Stomach smooth muscle (tissue), 2 donors: ENCODE measurements around the gene APOL1.
"Not testable (repeated sequence)": the region's sequence is repeated elsewhere in the genome, so short reads cannot be mapped to it uniquely, and the experiment has no call there.

Experiments used
- H3K27ac ChIP-seq: one replicate; pipeline ENCODE4 v1.7.0; 2013; ENCODE audit warnings: mild to moderate bottlenecking, low read length, inconsistent platforms
- H3K27me3 ChIP-seq, 2 donors: one replicate each; pipeline ENCODE4 v1.7.0; 2013; ENCODE audit warnings: low read length in 2 of 2; ENCODE audit not compliant: insufficient read depth in 2 of 2, control insufficient read depth in 1 of 2
- H3K36me3 ChIP-seq, 2 donors: one replicate each; pipeline ENCODE4 v1.7.0; 2013; ENCODE audit warnings: low read length in 2 of 2; ENCODE audit not compliant: control insufficient read depth in 2 of 2, insufficient read depth in 2 of 2
- H3K4me1 ChIP-seq: one replicate; pipeline ENCODE4 v1.7.0; 2013; ENCODE audit warnings: low read length; ENCODE audit not compliant: control insufficient read depth, insufficient read depth
- H3K4me3 ChIP-seq, 2 donors: one replicate each; pipeline ENCODE4 v1.7.0; 2013; ENCODE audit warnings: low read length in 2 of 2
- H3K9ac ChIP-seq, 2 donors: one replicate each; pipeline ENCODE4 v1.7.0; 2013; ENCODE audit warnings: low read length in 2 of 2, mild to moderate bottlenecking in 1 of 2
- H3K9me3 ChIP-seq, 2 donors: one replicate each; pipeline ENCODE4 v1.7.0; 2013; ENCODE audit warnings: low read length in 2 of 2; ENCODE audit not compliant: control insufficient read depth in 2 of 2
- donor health status: healthy.
- donor health status: Pancreatic carcinoma.

The APOL1 gene, protein sequence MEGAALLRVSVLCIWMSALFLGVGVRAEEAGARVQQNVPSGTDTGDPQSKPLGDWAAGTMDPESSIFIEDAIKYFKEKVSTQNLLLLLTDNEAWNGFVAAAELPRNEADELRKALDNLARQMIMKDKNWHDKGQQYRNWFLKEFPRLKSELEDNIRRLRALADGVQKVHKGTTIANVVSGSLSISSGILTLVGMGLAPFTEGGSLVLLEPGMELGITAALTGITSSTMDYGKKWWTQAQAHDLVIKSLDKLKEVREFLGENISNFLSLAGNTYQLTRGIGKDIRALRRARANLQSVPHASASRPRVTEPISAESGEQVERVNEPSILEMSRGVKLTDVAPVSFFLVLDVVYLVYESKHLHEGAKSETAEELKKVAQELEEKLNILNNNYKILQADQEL

GRCh38 chr22:36252754-36253522 lies at the start of gene APOL1:
TSS of gene APOL1 (plus strand) at chr22:36253133. CDS start at chr22:36254956, 1,823 bp downstream.
- peak within 1 kb of the TSS; percentile 76 to 81 for H3K4me3 ChIP-seq

DNA sequence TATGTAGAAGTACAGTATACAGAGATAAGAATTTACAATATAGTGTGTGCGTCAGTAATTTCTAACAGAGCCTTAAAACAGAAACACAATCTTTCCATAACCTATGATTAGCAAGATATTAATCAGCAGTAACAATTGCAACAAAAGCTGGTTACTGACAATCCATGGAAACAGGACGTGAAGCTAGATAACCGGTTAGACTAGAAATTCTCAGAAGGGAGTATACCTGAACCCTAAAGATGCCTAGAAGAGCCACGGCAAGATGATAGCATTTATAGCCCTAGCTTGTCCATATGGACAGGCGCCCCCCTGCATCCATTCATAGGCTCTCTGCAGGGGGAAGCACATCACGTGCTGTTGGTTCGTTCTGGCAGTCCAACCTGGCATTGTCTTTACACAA lies 49.5 kb upstream of the APOL1 start:
- H3K27me3 ChIP-seq, H3K36me3 ChIP-seq, H3K9ac ChIP-seq, H3K9me3 ChIP-seq, H3K27ac ChIP-seq, H3K4me3 ChIP-seq: not testable (repeated sequence)
- H3K4me1 ChIP-seq: peaks cover 17% of the 10 kb centered on the region

More at GRCh38 chr22:36252754-36253522, at the start of gene APOL1:
- Histone ChIP-seq H3K9me3 (no peaks in the 10 kb centered on the region), H3K9ac (peak within 1 kb of the TSS; percentile 65 to 84), H3K27me3 (no peaks in the 10 kb centered on the region), H3K4me1 (peaks cover 31% of the 10 kb centered on the region), H3K27ac (peak within 1 kb of the TSS; percentile 84), H3K36me3 (peaks cover 0 to 3% of the 10 kb centered on the region in 2 donors)

DNA sequence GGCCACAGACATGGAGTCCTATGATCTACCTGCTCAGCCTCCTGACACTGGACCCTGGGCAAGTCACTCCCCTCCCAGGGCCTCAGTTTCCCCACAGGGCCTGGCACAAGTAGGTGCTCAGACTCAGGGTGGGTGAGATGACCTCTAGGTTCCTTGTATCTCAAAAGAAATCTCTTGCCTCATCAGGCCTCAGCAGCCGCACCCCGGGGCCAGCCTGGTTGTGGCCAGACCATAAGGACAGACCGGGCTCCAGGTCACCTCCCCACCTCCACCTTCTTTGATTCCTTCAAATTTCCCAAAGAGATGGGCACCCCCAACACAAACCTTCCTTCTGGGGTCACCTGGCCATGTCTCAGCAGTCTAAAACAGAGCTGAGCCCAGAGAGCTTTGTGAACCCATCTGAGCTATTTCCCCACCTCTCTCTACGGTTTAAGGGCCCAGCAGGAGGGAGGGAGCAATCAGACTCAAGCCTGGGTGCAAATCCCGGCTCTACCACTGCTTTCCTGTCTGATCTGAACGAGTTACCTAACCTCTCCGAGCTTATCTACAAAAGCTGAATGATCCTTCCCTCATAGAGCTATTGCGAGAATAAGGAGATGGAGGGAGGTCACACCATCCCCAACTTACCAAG lies 48.8 kb upstream of the APOL1 start:
- Histone ChIP-seq H3K4me1 (peaks cover 15% of the 10 kb centered on the region), H3K9ac (no peak overlapping the region), H3K27ac (no peak overlapping the region), H3K4me3 (no peak overlapping the region), H3K36me3 (no peaks in the 10 kb centered on the region), H3K9me3 (no peaks in the 10 kb centered on the region), H3K27me3 (no peaks in the 10 kb centered on the region)

DNA sequence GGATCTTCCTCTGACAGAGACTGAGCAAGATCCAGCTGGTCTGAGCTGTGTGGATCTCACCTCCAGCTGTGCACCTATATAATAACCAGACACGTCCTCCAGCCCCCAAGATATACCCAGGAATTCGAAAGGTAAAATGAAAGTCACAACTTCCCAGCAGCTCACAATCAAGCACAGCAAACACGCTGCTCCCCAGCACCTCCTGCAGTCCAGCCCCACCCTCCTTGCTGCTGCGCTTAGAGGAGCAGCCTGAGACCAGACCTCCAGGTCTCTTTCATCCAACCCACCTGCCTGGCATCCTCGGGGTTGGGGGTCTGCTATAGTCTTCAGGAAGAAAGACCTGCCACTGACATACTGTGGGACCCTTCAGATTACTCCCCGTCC lies 48.3 kb upstream of the APOL1 start:
- Histone ChIP-seq H3K27ac (no peak overlapping the region), H3K9ac (no peak overlapping the region), H3K36me3 (no peaks in the 10 kb centered on the region), H3K27me3 (no peaks in the 10 kb centered on the region), H3K9me3 (no peaks in the 10 kb centered on the region), H3K4me1 (peaks cover 14% of the 10 kb centered on the region), H3K4me3 (no peak overlapping the region)

GRCh38 chr22:36205573-36205972 lies 47.4 kb upstream of the APOL1 start:
- not testable (repeated sequence) for H3K9ac ChIP-seq, H3K4me1 ChIP-seq, H3K4me3 ChIP-seq, H3K9me3 ChIP-seq, H3K36me3 ChIP-seq, H3K27me3 ChIP-seq, H3K27ac ChIP-seq

- Histone ChIP-seq H3K36me3 (no peaks in the 10 kb centered on the region), H3K27me3 (no peaks in the 10 kb centered on the region), H3K9ac (no peak overlapping the region), H3K27ac (no peak overlapping the region), H3K4me3 (no peak overlapping the region), H3K9me3 (no peaks in the 10 kb centered on the region), H3K4me1 (peaks cover 9% of the 10 kb centered on the region)
Observed at GRCh38 chr22:36206255-36206654, 46.7 kb upstream of the APOL1 start.

DNA sequence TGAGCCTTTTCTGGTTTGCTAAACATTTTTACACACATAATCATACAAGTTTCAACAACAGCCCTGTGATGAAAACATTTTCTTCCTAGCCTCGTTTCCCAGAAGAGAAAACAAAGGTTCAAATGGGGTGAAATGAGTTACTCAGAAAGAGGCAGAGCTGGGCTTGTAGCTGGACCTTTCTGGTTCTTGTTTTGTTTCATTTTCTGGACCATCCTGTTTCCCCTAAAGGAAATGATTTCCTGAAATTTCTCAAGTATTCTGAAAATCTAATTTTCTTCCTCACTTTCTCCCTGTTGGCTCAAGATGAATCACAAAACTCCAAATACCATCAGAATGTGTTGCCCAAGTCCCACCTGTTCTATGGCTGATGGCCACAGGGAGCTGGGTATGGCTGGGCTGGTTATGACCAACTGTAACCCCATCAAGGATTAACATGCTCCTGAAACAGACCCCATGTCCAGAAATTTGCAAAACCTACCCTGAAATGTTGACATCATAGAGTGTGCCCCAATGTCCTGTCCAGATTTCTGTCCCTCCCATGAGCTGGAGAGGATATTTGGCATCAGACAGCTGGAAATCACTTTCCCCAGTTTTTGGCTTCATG lies 44.7 kb upstream of the APOL1 start:
- Histone ChIP-seq H3K4me3 (no peak overlapping the region), H3K27me3 (no peaks in the 10 kb centered on the region), H3K27ac (no peak overlapping the region), H3K36me3 (no peaks in the 10 kb centered on the region), H3K9ac (no peak overlapping the region), H3K9me3 (no peaks in the 10 kb centered on the region), H3K4me1 (no peaks in the 10 kb centered on the region)

GRCh38 chr22:36208914-36209313 lies 44.0 kb upstream of the APOL1 start:
- Histone ChIP-seq H3K9ac (no peak overlapping the region), H3K36me3 (no peaks in the 10 kb centered on the region), H3K4me3 (no peak overlapping the region), H3K4me1 (no peaks in the 10 kb centered on the region), H3K27me3 (no peaks in the 10 kb centered on the region), H3K9me3 (no peaks in the 10 kb centered on the region), H3K27ac (no peak overlapping the region)

DNA sequence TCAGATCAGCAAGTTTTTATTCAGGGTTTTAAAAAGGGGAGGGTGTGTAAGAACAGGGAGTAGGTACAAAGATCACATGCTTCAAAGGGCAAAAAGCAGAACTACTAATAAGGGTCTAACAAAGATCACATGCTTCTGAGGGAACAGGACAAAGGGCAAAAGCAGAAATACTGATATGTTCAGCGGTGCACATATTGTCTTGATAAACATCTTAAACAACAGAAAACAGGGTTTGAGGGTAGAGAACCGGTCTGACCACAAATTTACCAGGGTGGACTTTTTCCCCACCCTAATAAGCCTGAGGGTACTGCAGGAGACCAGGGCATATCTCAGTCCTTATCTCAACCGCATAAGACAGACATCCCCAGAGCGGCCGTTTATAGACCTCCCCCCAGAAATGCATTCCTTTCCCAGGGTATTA lies 43.4 kb upstream of the APOL1 start:
- H3K27ac ChIP-seq, H3K9me3 ChIP-seq: not testable (repeated sequence)

GRCh38 chr22:36210224-36210623 lies 42.7 kb upstream of the APOL1 start:
- Histone ChIP-seq H3K27ac (no peak overlapping the region), H3K4me1 (no peaks in the 10 kb centered on the region), H3K4me3 (no peak overlapping the region), H3K36me3 (no peaks in the 10 kb centered on the region), H3K27me3 (no peaks in the 10 kb centered on the region), H3K9ac (no peak overlapping the region), H3K9me3 (no peaks in the 10 kb centered on the region)

More for the DNA sequence above, 43.4 kb upstream of the APOL1 start:
- not testable (repeated sequence) for H3K4me1 ChIP-seq, H3K4me3 ChIP-seq, H3K9ac ChIP-seq, H3K27me3 ChIP-seq, H3K36me3 ChIP-seq
